Heart left ventricle (tissue), 13 donors: Measurements from ENCODE around the gene GARIN1A.
"Not testable (repeated sequence)": the region's sequence is repeated elsewhere in the genome, so short reads cannot be mapped to it uniquely, and the experiment has no call there.

Source experiments
- CTCF ChIP-seq, 12 donors: fragments of 200-600 bp; sonication (generic) in 4 of 12; IDR thresholded peaks; one replicate each; pipeline versions ENCODE4 v1.5.0 to v1.8.0; 2018 to 2022; ENCODE audit warnings: antibody characterized with exemption in 12 of 12, mild to moderate bottlenecking in 5 of 12
- POLR2A ChIP-seq, 2 donors: fragments of 450-650 bp; IDR thresholded peaks; one replicate each; pipeline ENCODE4 v1.6.1; 2017; ENCODE audit warnings: antibody characterized with exemption in 2 of 2, mild to moderate bottlenecking in 2 of 2, moderate library complexity in 2 of 2
- donor health status: ischemic (EF 13 %, LVEDD 7.1; RV severe dilation, severe dysfunction).
- donor health status: DM: no; HTN: yes; CAD: no.
- donor health status: DM: no; HTN: no; CAD: no.
- donor health status: ischemic (EF 25% LVEDD 6.9; RV normal size, moderate dysfunction).
- donor health status: ischemic (EF 25% LVEDD 5.7; RV mildly dilated, moderate dysfunction).
- donor health status: ischemic (EF 35%, LVEDD 5.7; RV mildly dilated, moderate dysfunction).
- donor health status: nonischemic (EF 11% LVEDD 7.7; RV severe dilation, severe dysfunction).
- donor health status: DM: yes; HTN: yes; CAD: no.
- donor health status: PGD.
- donor health status: ischemic (EF 29% LVEDD 5.4; RV normal size, mild dysfunction).
- donor health status: nonischemic (EF 23%, LVEDD 6.1; RV moderate dilation, normal function).

GRCh38 chr7:128683738-128684137, 11.6 kb downstream of the GARIN1A start:
- TF ChIP-seq CTCF, POLR2A (IDR thresholded peaks at IDR 0.05): not testable (repeated sequence)
